Mesothelial cell of epicardium (in vitro differentiated cells): ENCODE measurements around the gene CDKAL1. TPM values are rescaled to one million over a fixed set of nuclear protein-coding genes. Genes with fewer than 3 reads are reported as not detected.

ENCODE experiments used
- DNase-seq, 2 experiments: peaks; one replicate each; pipeline ENCODE4 v3.0.0; 2021; ENCODE audit warnings: low spot score in 2 of 2; ENCODE audit not compliant: unreplicated experiment in 2 of 2
- H3K27ac Mint-ChIP-seq: 2 replicates; pipeline ENCODE4 v1.8.0; 2021; ENCODE audit warnings: mixed read lengths
- H3K27me3 Mint-ChIP-seq: 2 replicates; pipeline ENCODE4 v1.8.0; 2021; ENCODE audit warnings: low read depth, mixed read lengths
- H3K36me3 Mint-ChIP-seq: 2 replicates; pipeline ENCODE4 v1.8.0; 2021; ENCODE audit warnings: mixed read lengths
- H3K4me1 Mint-ChIP-seq: 2 replicates; pipeline ENCODE4 v1.8.0; 2021; ENCODE audit warnings: mixed read lengths
- H3K4me3 Mint-ChIP-seq: 2 replicates; pipeline ENCODE4 v1.8.0; 2021; ENCODE audit warnings: mild to moderate bottlenecking, moderate library complexity, mixed read lengths
- H3K9me3 Mint-ChIP-seq: 2 replicates; pipeline ENCODE4 v1.8.0; 2021; ENCODE audit warnings: mixed read lengths
- total RNA-seq: library from RNA; stranded (reverse); gene quantifications from 3 replicates; pipeline ENCODE4 v1.2.1, GENCODE V29; 2021
- TF ChIP-seq, protein P1 (sequence below): fragments of 200-600 bp; sonication (generic); IDR thresholded peaks from one replicate; pipeline ENCODE4 v1.5.0; 2021; ENCODE audit warnings: antibody characterized with exemption; ENCODE audit not compliant: unreplicated experiment

The CDKAL1 gene
- total RNA-seq, 1 donor from 2014 or later, result 22.6 TPM

DNA sequence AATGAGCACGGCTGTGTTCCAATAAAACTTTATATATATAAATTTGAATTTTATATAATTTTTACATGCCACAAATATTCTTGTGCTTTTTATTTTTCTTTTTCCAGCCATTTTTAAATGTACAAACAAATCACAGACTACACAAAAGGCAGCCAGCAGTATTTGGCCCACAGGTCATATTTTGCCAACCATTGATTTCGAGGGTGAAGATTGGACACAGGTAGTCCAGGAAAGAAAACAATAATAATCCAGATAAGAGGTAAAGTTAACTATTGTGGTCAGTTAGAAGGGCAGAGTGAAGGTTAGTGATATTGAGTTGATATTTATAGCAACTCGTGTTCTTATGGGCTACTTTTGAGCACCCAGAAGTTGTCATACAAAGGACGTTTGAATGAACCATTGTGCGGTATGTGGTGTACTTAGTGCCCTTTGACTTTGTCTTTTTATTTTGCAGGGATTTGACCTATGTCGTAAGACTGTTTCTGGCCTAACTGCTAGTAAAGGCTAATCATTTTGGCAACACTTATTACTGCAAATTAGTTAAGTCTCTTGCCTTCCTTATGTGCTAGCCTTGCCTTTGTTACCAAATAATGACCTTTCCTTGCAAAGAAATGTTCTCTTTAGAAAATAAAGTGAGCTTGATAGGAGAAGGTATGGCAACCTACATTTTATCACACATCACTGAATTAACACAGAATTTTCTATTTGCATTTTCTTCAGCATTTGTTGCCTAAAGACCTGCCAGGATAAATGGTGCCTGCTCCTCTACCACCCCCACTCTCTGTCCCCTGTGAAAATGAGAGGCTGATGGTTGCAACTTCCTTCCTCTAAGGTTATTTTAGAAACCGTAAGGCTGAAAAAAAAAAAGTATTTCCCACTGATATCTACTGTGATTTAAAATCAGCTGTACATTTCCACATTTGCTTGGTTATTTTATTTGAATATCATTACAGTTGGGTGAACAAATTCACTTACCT is 565.4 kb downstream of the CDKAL1 start:
- DNase-seq, result no peak
- Mint-ChIP-seq H3K27ac (no peak overlapping the region), H3K4me1 (peaks cover 59% of the 10 kb centered on the region), H3K9me3 (no peaks in the 10 kb centered on the region), H3K36me3 (no peaks in the 10 kb centered on the region), H3K4me3 (no peak overlapping the region), H3K27me3 (no peaks in the 10 kb centered on the region)
- TF ChIP-seq, protein P1, sequence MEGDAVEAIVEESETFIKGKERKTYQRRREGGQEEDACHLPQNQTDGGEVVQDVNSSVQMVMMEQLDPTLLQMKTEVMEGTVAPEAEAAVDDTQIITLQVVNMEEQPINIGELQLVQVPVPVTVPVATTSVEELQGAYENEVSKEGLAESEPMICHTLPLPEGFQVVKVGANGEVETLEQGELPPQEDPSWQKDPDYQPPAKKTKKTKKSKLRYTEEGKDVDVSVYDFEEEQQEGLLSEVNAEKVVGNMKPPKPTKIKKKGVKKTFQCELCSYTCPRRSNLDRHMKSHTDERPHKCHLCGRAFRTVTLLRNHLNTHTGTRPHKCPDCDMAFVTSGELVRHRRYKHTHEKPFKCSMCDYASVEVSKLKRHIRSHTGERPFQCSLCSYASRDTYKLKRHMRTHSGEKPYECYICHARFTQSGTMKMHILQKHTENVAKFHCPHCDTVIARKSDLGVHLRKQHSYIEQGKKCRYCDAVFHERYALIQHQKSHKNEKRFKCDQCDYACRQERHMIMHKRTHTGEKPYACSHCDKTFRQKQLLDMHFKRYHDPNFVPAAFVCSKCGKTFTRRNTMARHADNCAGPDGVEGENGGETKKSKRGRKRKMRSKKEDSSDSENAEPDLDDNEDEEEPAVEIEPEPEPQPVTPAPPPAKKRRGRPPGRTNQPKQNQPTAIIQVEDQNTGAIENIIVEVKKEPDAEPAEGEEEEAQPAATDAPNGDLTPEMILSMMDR, result no peak

DNA sequence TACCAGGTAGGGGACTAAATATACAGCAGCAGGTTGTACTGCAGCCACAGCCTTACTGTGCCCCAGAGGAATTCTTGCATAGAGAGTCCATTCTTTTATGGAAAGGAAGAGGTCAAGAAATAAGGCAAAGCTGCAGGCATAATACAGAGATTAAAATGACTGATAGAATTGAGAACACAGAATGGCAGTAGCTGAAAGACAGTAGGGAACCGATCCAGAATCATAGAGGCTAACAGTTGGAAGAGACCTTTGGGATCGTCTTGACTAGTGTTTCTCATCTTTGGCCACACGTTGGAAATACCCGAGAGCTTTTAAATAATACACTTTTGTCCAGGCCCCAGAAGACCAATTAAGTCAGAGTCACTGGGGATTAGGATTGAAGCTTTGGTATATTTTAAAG is 566.7 kb downstream of the CDKAL1 start:
- Mint-ChIP-seq H3K36me3 (no peaks in the 10 kb centered on the region), H3K4me3 (no peak overlapping the region), H3K27ac (no peak overlapping the region), H3K27me3 (no peaks in the 10 kb centered on the region), H3K4me1 (peaks cover 59% of the 10 kb centered on the region), H3K9me3 (no peaks in the 10 kb centered on the region)
- DNase-seq, result no peak
- TF ChIP-seq, protein P1, result no peak

DNA sequence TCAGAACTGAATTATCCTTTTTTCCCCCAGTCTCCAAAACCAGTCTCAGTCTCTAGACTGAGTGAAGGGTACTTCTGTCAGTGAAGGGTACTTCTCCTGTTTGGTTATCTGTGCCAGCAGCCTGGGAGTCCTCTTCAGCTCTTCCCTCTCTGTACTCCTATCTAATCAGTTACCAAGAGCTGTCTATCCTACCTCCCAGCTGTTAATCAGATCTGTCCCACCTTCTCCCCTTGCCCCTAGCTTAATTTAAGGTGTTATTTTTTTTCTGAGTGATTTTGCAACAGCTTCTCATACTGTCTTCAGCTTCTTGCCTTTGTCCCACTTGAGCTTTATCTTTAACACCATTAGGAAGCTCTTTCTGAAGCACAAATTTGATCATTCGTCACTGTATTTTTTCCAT is 567.4 kb downstream of the CDKAL1 start:
- no peak for DNase-seq
- peaks cover 57% of the 10 kb centered on the region for H3K4me1 Mint-ChIP-seq
- H3K36me3 Mint-ChIP-seq, result no peaks in the 10 kb centered on the region
- H3K9me3 Mint-ChIP-seq, result no peaks in the 10 kb centered on the region
- peak overlapping the region; percentile 30 for H3K27ac Mint-ChIP-seq
- TF ChIP-seq, protein P1, result no peak
- H3K4me3 Mint-ChIP-seq, result no peak overlapping the region
- H3K27me3 Mint-ChIP-seq, result no peaks in the 10 kb centered on the region

DNA sequence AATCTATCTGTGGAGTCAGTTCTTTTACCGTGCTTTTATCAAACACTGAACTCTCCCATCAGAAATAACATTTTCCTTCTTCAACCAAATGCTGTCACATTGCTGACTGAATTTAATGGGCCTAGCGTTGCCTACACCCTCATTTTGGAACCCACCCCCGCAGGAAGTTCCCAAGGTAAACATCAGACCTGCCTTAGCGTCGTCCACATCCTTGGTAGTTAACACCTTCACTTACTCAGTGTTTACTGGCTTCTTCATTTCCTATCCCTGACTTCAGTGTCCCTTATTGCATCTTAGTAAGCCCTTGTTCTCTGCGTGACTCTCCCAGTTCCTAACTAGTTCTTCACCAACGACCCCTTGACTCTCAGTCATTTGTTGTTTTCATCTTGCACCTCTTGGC is 567.9 kb downstream of the CDKAL1 start:
- Mint-ChIP-seq H3K4me3 (no peak overlapping the region), H3K27me3 (no peaks in the 10 kb centered on the region), H3K9me3 (no peaks in the 10 kb centered on the region), H3K4me1 (peaks cover 57% of the 10 kb centered on the region), H3K27ac (peak overlapping the region; percentile 30), H3K36me3 (no peaks in the 10 kb centered on the region)
- TF ChIP-seq, protein P1, result no peak
- DNase-seq, result no peak

DNA sequence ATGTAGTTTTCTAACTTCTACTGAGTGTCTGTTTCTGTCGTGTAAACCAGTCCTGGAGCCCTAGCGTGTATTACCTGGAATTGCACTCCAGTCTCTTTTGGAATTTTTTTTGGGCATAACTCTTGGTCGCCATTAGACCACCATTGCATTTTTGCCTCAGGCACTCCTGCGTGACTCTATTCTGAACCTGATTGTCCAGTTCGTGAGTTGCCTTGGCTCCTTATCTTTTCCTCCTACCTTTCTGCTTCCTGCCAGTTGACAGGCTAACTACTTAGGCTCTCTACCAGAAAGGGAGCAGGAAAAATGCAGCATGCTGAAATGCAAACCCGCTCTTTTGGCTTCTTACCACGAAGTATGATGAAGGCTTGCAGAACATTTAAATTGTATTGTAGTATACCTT is 568.4 kb downstream of the CDKAL1 start:
- TF ChIP-seq, protein P1, result no peak
- Mint-ChIP-seq H3K9me3 (no peaks in the 10 kb centered on the region), H3K36me3 (no peaks in the 10 kb centered on the region), H3K27ac (peak overlapping the region; percentile 30), H3K4me3 (no peak overlapping the region), H3K4me1 (peaks cover 57% of the 10 kb centered on the region), H3K27me3 (no peaks in the 10 kb centered on the region)
- DNase-seq, result no peak
